ENCODE results near the gene PLOD2.

PLOD2 gene

GRCh38 chr3:146165877-146166276, 4.9 kb upstream of the PLOD2 start:
- DNase-seq = no peak

GRCh38 chr3:146164971-146165769, 4.2 kb upstream of the PLOD2 start:
- no peak for DNase-seq

- no peak for DNase-seq
Measured at GRCh38 chr3:146164506-146164905, 3.5 kb upstream of the PLOD2 start.

GRCh38 chr3:146164071-146164470, 3.1 kb upstream of the PLOD2 start:
- DNase-seq = no peak

GRCh38 chr3:146163584-146163983, 2.6 kb upstream of the PLOD2 start:
- no peak for DNase-seq

GRCh38 chr3:146162561-146162960, 1.6 kb upstream of the PLOD2 start:
- DNase-seq = no peak

DNA sequence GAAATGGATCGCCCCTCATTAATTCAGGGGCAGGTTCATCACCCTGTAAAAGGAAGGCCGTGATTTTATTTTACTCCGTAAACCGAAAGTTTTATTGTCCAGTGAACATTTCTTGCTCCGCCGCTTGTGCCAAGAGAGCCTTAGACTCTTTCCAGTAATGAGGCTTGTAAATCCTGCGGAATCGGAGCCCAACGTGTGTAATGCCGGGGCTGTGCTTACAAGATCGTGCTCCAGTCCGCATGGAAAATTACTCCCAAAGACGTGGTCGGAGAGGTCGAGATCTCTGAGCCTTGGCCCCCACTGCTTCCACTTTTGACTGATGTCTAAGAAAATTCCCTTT, 649 bp upstream of the PLOD2 start:
- no peak for DNase-seq

DNA sequence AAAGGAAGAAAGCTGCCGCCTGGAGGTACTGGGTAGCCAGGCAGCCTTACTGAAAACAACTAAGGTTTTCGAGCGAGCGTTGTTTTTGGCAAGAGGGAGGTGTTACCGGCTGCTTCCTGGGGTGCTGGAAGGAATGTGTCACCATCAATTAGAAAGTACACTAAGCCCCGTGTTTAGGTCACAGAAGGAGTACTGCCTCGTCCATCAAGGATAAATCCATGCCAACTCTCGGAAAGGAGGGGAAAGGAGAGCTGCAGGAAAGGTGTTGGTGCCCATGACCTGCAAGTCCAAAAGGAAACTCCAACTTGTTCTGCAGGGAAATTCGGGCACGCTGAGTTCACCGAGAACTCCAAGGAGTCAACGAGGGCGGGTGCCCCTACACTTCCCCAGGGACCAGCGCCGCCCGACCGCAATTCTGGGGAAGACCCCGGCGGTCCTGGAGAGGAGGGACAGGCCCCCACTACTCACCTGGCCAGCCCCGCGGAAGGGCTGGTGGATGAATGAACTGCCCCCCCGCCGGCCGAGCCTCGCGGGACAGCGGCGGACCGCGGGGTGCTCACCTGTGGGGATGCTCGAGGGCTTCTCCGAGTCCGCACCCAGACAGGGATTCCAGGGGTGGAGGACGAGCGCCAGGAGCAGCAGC, 542 bp downstream of the PLOD2 start:
- peak; percentile 87 for DNase-seq

GRCh38 chr3:146159616-146160320, 1.2 kb downstream of the PLOD2 start:
- DNase-seq = no peak

GRCh38 chr3:146159037-146159436, 1.9 kb downstream of the PLOD2 start:
- DNase-seq = no peak

- DNase-seq = no peak
Measured at GRCh38 chr3:146157325-146158060, 3.5 kb downstream of the PLOD2 start.

DNA sequence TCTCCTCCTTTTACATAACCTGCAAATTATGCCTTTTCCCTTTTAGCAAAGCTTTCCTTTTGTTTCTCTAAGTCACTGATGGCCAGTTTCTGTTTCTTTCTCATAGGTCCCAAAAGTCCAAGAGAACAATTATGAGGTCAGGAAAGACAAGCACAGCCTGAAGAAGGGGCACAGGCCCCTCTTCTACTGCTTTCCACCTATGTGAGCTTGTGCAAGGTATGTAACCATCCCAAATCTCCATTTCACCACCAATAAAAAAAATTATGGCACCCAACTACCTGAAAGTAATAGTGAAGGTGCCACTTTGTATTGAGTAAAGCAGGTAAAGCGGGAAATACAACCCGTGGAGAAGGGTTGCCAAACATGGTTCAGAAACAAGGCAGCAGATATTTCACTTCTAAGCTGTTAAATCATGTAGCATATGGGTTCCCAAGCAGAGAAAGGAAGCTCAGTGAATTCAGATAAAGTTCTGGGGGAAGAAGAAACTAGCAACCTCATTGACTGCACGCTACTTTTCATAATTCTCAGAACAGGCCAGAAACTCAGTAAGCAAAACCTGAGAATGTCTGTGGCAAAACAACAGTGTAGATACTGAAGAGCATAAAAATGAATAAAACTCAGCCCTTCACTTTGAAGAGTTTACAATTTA, 4.2 kb downstream of the PLOD2 start:
- DNase-seq = no peak

- peak; percentile 35 for DNase-seq
Measured at GRCh38 chr3:146156095-146156494, 4.9 kb downstream of the PLOD2 start.

DNA sequence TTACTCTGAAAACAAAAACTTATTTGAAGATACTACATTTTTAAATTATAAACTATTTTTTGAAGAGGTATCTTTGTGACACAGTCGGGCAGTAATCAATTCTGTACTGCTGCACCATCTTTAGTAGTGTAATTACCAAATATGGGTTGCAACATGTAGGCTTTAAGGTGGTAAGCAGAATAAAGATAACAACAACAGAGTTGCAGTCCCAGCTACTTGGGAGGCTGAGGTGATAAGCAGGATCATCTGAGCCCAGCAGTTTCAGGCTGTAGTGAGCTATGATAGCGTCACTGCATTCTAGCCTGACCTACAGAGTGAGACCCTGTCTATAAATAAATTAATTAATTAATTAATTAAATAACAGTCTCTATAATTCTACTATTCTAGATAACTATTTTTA, 6.0 kb downstream of the PLOD2 start:
- DNase-seq = no peak

DNA sequence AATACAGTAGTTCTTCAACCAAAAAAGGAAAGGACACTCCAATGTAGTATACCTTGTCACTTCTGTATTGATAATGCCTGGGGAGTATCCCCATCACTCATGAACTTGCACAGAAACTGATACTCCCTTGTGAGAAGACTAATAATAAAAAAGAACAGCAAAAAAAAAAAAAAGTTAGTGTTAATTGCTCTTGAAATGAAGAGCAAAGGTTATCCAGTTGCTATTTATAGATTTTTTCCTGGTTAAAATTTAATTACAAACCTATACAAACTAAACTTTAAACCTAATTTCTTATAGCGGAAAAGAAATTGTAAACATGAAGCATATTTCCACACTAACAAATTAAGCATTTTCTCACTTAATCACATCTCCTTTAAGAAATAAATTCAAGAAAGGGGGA, 6.7 kb downstream of the PLOD2 start:
- no peak for DNase-seq

DNA sequence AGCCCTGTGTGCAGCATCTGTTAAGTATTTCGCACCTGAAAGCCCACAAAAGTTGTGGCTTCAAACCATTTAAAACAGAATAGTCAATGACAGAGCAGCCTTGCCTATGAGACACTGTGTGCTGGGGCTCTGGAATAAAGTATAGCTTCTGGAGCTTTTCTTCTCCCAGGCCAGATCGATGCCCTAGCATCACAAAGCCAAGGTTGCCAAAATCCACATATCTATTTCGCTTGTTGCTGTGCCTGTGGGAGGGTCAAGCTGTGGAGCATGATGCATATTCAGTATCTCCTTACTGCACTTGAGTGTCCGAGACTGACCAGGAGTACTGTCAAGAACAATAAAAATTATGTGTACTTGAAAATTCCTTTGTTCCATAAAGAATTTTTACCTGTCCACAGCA, 7.6 kb downstream of the PLOD2 start:
- DNase-seq = no peak

GRCh38 chr3:146152834-146153233, 8.2 kb downstream of the PLOD2 start:
- no peak for DNase-seq

DNA sequence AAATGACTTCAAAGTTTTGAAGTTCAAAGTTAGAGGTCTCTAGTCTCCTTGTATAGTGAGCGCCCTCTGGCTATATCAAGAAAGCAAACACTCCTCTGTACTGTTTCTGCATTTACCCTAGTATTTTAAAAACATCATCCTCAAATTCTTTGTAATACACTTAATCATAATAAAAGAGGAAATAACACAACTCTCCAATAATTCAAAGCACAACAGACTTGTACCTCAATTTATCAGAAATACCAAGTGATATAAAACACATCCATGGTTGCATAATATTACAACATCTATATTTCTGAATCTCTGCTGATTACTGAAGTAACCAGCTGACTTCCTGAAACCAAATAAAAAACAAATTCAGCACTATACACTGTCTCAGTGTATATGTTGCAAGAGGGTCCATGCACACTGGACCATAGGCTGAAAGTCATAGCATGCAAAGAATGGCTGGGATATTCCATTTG, 12.5 kb downstream of the PLOD2 start:
- no peak for DNase-seq

DNA sequence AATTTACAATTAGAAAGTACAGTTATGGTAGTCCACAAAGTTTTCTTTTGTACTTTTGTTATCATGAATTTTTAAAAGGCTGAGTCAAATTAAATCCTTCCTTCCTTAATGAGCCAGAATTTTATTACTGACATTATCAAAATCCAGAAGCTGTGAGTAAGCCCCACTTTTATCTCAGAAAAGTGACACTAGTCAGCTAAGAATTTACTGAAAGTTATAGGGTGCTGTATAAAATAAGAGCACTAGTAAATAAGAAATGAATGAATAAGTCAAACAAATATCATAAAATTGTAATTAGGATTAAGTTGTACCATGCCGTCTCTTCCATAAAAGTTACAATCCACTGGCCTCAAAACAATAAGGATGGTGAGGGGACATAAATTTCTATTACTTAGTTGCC, 15.3 kb downstream of the PLOD2 start:
- DNase-seq = no peak

- DNase-seq = peak; percentile 70
Measured at GRCh38 chr3:146142757-146143156, 18.2 kb downstream of the PLOD2 start.

DNA sequence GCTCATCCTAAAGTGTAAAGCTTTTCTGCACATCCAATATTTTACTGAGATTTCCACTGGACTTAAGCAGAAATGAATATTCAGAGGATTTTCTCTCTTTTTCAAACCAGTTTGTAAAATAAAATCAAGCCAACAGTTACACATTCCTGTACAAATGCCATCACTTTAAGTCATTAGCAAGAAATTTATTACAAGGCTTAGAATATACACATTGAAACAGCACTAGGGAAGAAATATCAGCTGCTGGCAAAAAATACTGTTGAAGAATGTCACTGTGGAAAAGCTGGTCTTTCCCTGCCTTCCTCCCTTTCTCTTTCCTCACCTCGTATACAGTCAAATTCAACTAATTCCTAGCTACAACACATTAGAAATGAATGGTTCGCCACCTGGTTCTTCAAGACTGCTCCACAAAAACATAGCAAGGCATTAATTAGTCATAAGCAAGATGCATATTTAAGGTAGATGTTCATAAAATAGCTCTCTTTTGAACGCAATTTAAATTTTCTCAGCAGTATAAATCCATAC, 21.3 kb downstream of the PLOD2 start:
- DNase-seq = no peak

DNA sequence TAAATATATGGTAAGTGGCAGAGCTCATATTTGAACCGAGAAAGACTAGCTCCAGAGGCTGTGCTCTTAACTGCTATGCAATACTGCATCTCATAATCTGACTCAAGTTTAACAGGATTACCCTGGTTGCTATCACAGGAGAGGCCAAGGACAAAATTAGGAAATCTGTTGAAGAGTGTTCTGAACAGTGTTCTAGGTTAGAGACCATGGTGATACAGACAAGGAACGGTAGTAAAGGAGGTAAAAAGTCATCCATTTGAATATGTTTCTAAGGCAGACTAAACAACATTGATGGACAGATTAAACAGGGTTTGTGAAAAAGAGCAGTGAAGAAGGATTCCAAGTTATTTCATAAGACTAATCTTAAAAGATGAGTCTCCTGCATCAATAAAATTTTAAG, 22.1 kb downstream of the PLOD2 start:
- no peak for DNase-seq

DNA sequence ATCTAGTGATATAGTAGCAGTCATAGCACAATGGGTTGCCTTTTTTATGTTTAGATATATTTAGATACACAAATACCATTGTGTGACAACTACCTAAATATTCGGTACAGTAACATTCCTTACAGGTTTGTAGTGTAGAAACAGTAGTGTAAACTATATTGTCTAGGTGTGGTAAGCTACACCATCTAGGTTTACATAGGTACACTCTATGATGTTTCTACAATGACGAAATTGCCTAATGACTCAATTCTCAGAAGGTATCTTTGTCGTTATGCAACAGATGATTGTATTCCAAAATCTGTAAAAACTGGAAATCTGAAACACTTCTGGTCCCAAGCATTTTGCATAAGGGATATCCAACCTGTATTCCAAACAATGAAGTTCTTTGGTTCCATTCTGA, 24.3 kb downstream of the PLOD2 start:
- DNase-seq = no peak
